Astrocyte (in vitro differentiated cells and primary cell): ENCODE data around the gene PPP1R14D. TPM values are rescaled to one million over a fixed set of nuclear protein-coding genes. Genes with fewer than 3 reads are reported as not detected.
A peak's percentile ranks its signal among the peaks of the same experiment; 100 is the strongest.

Source experiments
- DNase-seq: peaks from one replicate; pipeline ENCODE4 v3.0.0-alpha.2; 2010; ENCODE audit warnings: low read depth
- FAIRE-seq: peaks from 2 replicates; lab custom pipeline; 2011; peaks lifted over from hg19 to GRCh38; lab: Jason Lieb, UNC
- H2AFZ ChIP-seq: 2 replicates; pipeline ENCODE4 v1.6.0; 2012; ENCODE audit warnings: low read depth, low read length, inconsistent platforms
- H3K27ac ChIP-seq: 2 replicates; pipeline ENCODE4 v1.5.1; 2011; ENCODE audit warnings: low read depth, low read length, inconsistent platforms
- H3K27me3 ChIP-seq: 2 replicates; pipeline ENCODE4 v1.6.0; 2011; ENCODE audit warnings: low read length, inconsistent platforms; ENCODE audit not compliant: insufficient read depth
- H3K36me3 ChIP-seq: 2 replicates; pipeline ENCODE4 v1.5.1; 2011; ENCODE audit warnings: low read length, inconsistent platforms; ENCODE audit not compliant: insufficient read depth
- H3K4me1 ChIP-seq: 2 replicates; pipeline ENCODE4 v1.5.1; 2011; ENCODE audit warnings: low read length, inconsistent platforms; ENCODE audit not compliant: insufficient read depth
- H3K4me2 ChIP-seq: 2 replicates; pipeline ENCODE4 v1.6.0; 2012; ENCODE audit warnings: low read length, inconsistent platforms
- H3K4me3 ChIP-seq: 2 replicates; pipeline ENCODE4 v1.5.1; 2011; ENCODE audit warnings: low read depth, mild to moderate bottlenecking, low read length, inconsistent platforms; ENCODE audit not compliant: insufficient read depth
- H3K79me2 ChIP-seq: 2 replicates; pipeline ENCODE4 v1.6.0; 2012; ENCODE audit warnings: mild to moderate bottlenecking, low read length, inconsistent platforms; ENCODE audit not compliant: insufficient read depth
- H3K9ac ChIP-seq: 2 replicates; pipeline ENCODE4 v1.6.0; 2012; ENCODE audit warnings: mild to moderate bottlenecking, low read length, inconsistent platforms
- H3K9me3 ChIP-seq: 2 replicates; pipeline ENCODE4 v1.5.1; 2012; ENCODE audit warnings: low read depth, mild to moderate bottlenecking, low read length, inconsistent platforms; ENCODE audit not compliant: insufficient read depth
- H4K20me1 ChIP-seq: 2 replicates; pipeline ENCODE4 v1.6.0; 2012; ENCODE audit warnings: low read length, inconsistent platforms; ENCODE audit not compliant: insufficient read depth
- H3K27ac Mint-ChIP-seq: one replicate; pipeline ENCODE4 v1.8.0; 2021; ENCODE audit warnings: mild to moderate bottlenecking, mixed read lengths; ENCODE audit not compliant: unreplicated experiment
- H3K27me3 Mint-ChIP-seq: one replicate; pipeline ENCODE4 v1.8.0; 2021; ENCODE audit warnings: low read depth, mixed read lengths; ENCODE audit not compliant: unreplicated experiment
- H3K36me3 Mint-ChIP-seq: one replicate; pipeline ENCODE4 v1.8.0; 2021; ENCODE audit warnings: low read depth, mixed read lengths; ENCODE audit not compliant: unreplicated experiment
- H3K4me1 Mint-ChIP-seq: one replicate; pipeline ENCODE4 v1.8.0; 2021; ENCODE audit warnings: low read depth, mixed read lengths; ENCODE audit not compliant: unreplicated experiment
- H3K4me3 Mint-ChIP-seq: one replicate; pipeline ENCODE4 v1.8.0; 2021; ENCODE audit warnings: mild to moderate bottlenecking, moderate library complexity, mixed read lengths; ENCODE audit not compliant: unreplicated experiment
- H3K9me3 Mint-ChIP-seq: one replicate; pipeline ENCODE4 v1.8.0; 2021; ENCODE audit warnings: mild to moderate bottlenecking, mixed read lengths; ENCODE audit not compliant: unreplicated experiment
- EZH2 ChIP-seq: IDR thresholded peaks from 2 replicates; pipeline ENCODE4 v1.6.1; 2012; ENCODE audit warnings: mild to moderate bottlenecking, low read length, inconsistent platforms; ENCODE audit not compliant: insufficient read depth
- total RNA-seq: library from RNA; stranded (reverse); gene quantifications from 2 replicates; pipeline ENCODE4 v1.2.1, GENCODE V29; 2021
- TF ChIP-seq, protein P1 (sequence below): IDR thresholded peaks from 2 replicates; pipeline ENCODE4 v1.5.1; 2011; ENCODE audit warnings: low read depth, mild to moderate bottlenecking, inconsistent platforms, low read length, moderate library complexity; ENCODE audit not compliant: insufficient read depth

The PPP1R14D gene
- total RNA-seq, 1 donor from 2014 or later: not detected

DNA sequence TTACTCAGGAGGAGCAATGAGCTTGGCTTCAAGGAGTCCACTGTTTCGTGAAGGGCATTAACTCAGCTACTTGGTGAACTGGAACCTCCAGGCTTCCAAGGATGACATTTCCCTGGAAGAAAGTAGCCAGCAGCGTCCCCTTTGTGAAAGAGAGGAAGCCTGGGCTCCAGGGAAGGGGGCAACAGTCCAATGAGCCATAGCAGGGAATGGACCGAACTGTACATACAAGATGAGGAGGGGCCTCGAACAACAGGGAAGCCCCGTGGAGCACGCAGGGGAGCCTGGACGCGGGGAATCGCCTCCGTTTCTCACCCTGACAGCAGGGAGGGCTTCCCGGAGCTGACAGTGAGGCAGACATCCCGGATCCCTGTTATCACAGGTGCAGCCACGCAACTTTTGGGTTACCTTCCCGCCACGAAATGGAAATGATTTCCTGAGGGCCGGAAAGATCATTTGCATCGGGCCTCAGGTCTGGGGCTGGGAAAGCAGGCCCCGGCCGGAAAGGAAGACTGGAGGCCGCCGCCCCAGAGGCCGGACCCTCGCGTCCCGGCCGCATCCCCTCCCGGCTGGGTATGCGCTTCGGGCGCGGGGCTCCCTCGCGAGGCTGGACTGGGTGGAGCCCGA is 14.9 kb upstream of the PPP1R14D start:
- peak overlapping the region; percentile 48 for H3K4me3 ChIP-seq
- no peaks in the 10 kb centered on the region for H3K79me2 ChIP-seq
- Mint-ChIP-seq H3K4me1 (peaks cover 34% of the 10 kb centered on the region), H3K36me3 (peaks cover 2% of the 10 kb centered on the region), H3K27me3 (peaks cover 13% of the 10 kb centered on the region), H3K4me3 (peak overlapping the region; percentile 76), H3K9me3 (no peaks in the 10 kb centered on the region), H3K27ac (peak overlapping the region; percentile 75)
- H3K9ac ChIP-seq: no peak overlapping the region
- DNase-seq (no peak), FAIRE-seq (no peak)
- H4K20me1 ChIP-seq: no peaks in the 10 kb centered on the region
- TF ChIP-seq EZH2: peak; percentile 57
- TF ChIP-seq, protein P1, sequence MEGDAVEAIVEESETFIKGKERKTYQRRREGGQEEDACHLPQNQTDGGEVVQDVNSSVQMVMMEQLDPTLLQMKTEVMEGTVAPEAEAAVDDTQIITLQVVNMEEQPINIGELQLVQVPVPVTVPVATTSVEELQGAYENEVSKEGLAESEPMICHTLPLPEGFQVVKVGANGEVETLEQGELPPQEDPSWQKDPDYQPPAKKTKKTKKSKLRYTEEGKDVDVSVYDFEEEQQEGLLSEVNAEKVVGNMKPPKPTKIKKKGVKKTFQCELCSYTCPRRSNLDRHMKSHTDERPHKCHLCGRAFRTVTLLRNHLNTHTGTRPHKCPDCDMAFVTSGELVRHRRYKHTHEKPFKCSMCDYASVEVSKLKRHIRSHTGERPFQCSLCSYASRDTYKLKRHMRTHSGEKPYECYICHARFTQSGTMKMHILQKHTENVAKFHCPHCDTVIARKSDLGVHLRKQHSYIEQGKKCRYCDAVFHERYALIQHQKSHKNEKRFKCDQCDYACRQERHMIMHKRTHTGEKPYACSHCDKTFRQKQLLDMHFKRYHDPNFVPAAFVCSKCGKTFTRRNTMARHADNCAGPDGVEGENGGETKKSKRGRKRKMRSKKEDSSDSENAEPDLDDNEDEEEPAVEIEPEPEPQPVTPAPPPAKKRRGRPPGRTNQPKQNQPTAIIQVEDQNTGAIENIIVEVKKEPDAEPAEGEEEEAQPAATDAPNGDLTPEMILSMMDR: no peak
- peaks cover 11% of the 10 kb centered on the region for H3K27me3 ChIP-seq
- H3K9me3 ChIP-seq: no peaks in the 10 kb centered on the region
- peak overlapping the region; percentile 33 for H2AFZ ChIP-seq
- H3K4me1 ChIP-seq: peaks cover 13% of the 10 kb centered on the region
- H3K4me2 ChIP-seq: peak overlapping the region; percentile 80
- no peaks in the 10 kb centered on the region for H3K36me3 ChIP-seq
- no peak overlapping the region for H3K27ac ChIP-seq

DNA sequence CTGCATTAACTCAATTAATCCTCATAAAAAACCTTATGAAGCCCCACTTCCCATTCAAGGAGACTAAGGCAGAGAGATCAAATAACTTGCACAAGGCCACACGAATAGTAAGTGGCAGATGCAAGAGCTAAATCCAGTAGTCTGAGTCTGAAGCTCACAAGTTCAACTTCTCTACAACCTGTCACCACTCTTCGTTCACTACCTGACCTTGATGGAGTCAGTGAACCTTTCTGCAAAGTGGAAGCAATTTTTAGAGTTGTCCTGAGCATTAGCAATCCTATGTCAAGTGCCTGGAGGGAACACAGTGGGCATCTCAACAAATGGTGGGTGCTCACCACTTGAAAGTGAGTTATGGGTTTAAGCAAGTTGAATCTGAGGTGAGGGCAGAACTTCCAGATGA is 13.2 kb upstream of the PPP1R14D start:
- no peaks in the 10 kb centered on the region for H3K9me3 Mint-ChIP-seq
- peaks cover 13% of the 10 kb centered on the region for H3K27me3 Mint-ChIP-seq
- no peak overlapping the region for H3K27ac ChIP-seq
- no peak overlapping the region for H3K4me3 ChIP-seq
- no peaks in the 10 kb centered on the region for H3K36me3 ChIP-seq
- FAIRE-seq (no peak), DNase-seq (no peak)
- H2AFZ ChIP-seq: no peak overlapping the region
- peaks cover 19% of the 10 kb centered on the region for H3K4me1 Mint-ChIP-seq
- H3K27me3 ChIP-seq: peaks cover 11% of the 10 kb centered on the region
- no peaks in the 10 kb centered on the region for H4K20me1 ChIP-seq
- H3K27ac Mint-ChIP-seq: no peak overlapping the region
- H3K36me3 Mint-ChIP-seq: peaks cover 2% of the 10 kb centered on the region
- no peaks in the 10 kb centered on the region for H3K79me2 ChIP-seq
- H3K4me3 Mint-ChIP-seq: no peak overlapping the region
- H3K4me2 ChIP-seq: no peak overlapping the region
- peaks cover 13% of the 10 kb centered on the region for H3K4me1 ChIP-seq
- no peaks in the 10 kb centered on the region for H3K9me3 ChIP-seq
- TF ChIP-seq EZH2: no peak
- TF ChIP-seq, protein P1: no peak
- no peak overlapping the region for H3K9ac ChIP-seq

DNA sequence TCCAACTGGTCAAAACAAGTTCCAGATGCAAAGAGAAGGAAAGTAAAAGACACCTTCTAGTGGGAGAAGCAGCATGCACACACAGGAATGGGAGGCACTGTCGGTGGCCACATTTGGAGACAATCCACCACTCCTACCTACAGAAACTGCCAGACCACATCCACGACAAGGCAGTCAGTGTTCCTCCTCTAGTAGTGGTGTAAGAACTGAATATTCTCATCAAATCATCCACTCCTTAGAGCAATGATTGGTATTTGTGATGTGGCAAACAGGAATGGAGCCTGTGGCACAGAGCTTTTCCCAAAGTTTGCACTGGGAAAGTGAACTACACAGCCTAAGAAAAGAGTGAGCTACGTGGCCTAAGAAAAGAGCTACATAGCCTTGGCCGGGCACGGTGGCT is 10.2 kb upstream of the PPP1R14D start:
- Histone ChIP-seq H3K4me3 (no peak overlapping the region), H3K9me3 (no peaks in the 10 kb centered on the region), H3K27ac (no peak overlapping the region), H3K4me2 (no peak overlapping the region), H3K36me3 (no peaks in the 10 kb centered on the region), H3K9ac (no peak overlapping the region), H2AFZ (no peak overlapping the region), H3K27me3 (peaks cover 4% of the 10 kb centered on the region), H4K20me1 (no peaks in the 10 kb centered on the region), H3K79me2 (no peaks in the 10 kb centered on the region), H3K4me1 (no peaks in the 10 kb centered on the region)
- peaks cover 2% of the 10 kb centered on the region for H3K36me3 Mint-ChIP-seq
- H3K27me3 Mint-ChIP-seq: peaks cover 9% of the 10 kb centered on the region
- no peak for TF ChIP-seq EZH2
- TF ChIP-seq, protein P1: no peak
- H3K9me3 Mint-ChIP-seq: no peaks in the 10 kb centered on the region
- H3K4me3 Mint-ChIP-seq: no peak overlapping the region
- H3K4me1 Mint-ChIP-seq: peaks cover 5% of the 10 kb centered on the region
- FAIRE-seq (no peak), DNase-seq (no peak)
- H3K27ac Mint-ChIP-seq: no peak overlapping the region
